NCI-H2107 treated with DMSO at 0.1 percent for 48 hours (cell line): Measurements from ENCODE around the gene ABCA7.
A peak's percentile ranks its signal among the peaks of the same experiment; 100 is the strongest.

Experiments used
- DNase-seq: peaks from one replicate; lab custom pipeline; 2025; ENCODE audit not compliant: unreplicated experiment; lab: John Stamatoyannopoulos, UW

ABCA7 gene

DNA sequence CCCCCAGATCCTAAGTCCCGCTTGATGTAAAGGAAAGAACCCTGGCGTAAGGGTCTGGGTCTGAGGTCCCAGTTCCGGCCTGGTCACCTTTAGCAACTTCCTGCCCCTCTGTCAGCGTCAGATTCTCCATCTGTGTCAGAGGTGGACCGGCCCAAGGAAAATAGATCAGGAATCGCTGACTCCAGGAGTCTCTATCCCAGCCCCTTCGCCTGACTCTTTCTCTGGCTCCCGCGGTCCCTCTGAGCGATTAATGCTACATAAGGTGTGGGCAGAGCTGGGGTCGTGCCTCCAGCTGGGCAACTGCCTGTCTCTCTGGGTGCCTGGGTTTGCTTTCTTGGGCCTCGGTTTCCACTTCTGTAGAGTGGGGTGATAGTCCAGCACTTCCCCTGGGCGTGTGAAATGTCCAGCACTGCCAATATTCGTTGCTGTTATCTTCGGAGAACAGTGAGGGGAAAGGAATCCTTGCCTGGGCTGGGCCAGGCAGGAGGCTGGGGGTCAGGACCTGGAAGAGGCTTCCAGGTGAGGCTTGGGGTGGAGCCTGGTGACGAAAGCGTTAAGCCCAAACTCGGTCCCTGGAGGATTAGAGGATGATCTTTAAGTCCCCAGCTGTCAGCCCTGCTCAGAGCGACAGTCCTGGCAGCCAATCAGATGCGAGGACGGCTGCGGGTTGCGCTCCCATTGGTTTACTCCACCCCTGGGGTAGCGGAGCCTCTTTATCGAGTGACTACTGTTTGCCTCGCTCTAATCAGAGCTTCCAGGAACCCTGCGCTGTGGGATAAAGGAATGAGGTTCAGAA is 767 bp downstream of the ABCA7 start:
- peak; percentile 77 for DNase-seq

DNA sequence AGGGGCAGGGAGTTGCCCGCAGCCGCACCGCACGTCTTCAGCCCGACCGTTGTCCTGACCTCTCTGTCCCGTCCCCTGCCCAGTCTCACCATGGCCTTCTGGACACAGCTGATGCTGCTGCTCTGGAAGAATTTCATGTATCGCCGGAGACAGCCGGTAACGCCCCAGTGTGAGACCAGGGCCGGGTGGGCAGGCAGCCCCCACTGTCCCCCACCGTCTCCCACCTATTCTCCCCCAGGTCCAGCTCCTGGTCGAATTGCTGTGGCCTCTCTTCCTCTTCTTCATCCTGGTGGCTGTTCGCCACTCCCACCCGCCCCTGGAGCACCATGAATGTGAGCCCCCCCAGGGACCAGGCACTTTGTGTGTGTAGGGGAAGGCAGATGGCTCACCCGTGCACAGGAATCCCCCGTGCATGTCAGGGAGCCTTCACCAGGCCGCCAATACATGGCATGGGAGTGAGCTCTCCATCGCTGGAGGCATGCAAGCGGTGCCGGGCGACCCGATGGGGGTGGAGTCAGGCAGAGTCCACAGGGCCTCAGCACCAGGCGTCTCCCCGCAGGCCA is 1.4 kb downstream of the ABCA7 start:
- DNase-seq, result no peak

DNA sequence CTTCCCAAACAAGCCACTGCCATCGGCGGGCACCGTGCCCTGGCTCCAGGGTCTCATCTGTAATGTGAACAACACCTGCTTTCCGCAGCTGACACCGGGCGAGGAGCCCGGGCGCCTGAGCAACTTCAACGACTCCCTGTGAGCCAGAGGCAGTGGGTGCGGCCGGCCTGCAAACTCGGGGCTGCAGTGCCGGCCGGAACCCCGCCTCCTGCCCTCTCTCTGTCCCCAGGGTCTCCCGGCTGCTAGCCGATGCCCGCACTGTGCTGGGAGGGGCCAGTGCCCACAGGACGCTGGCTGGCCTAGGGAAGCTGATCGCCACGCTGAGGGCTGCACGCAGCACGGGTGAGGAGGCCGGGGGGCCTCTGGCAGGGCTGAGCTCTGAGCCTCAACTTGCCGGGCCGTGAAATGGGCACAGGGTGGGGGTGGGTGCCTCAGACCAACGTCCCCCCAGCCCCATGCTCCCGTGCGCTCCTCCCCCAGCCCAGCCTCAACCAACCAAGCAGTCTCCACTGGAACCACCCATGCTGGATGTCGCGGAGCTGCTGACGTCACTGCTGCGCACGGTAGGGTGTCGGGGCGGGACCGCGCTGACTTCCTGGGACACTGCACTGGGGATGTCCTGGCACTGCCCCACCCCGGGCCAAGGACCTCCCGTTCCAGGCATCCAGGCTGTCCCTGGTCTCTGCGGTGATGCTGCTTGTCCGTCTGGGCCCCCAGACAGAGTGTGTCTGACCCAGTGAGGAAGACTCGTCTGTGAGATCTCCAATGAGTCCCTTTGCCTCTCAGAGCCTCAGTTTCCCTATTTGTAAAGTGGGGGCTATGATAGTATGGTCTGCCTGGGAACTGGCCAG is 2.2 kb downstream of the ABCA7 start:
- DNase-seq, result peak; percentile 19

DNA sequence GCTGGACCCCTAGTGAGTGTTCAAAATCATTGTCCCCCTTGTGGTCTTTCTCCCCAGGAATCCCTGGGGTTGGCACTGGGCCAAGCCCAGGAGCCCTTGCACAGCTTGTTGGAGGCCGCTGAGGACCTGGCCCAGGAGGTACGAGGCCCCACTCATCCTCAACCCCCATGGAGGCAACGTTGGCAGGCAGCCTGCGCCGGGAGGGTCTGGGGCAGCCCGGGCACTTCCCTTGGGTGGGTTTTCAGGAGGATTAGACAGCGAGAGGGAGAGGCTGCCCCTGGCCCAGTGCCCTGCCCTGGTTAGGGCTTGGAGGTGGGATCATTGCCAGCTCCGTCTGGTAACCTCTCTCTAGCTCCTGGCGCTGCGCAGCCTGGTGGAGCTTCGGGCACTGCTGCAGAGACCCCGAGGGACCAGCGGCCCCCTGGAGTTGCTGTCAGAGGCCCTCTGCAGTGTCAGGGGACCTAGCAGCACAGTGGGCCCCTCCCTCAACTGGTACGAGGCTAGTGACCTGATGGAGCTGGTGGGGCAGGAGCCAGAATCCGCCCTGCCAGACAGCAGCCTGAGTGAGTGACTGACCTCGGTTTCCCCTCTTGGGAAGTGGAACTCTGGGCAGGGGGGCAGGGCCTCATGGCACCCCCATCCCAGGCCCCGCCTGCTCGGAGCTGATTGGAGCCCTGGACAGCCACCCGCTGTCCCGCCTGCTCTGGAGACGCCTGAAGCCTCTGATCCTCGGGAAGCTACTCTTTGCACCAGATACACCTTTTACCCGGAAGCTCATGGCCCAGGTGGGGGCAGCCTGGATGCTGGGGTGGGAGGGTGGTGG is 3.0 kb downstream of the ABCA7 start:
- no peak for DNase-seq

DNA sequence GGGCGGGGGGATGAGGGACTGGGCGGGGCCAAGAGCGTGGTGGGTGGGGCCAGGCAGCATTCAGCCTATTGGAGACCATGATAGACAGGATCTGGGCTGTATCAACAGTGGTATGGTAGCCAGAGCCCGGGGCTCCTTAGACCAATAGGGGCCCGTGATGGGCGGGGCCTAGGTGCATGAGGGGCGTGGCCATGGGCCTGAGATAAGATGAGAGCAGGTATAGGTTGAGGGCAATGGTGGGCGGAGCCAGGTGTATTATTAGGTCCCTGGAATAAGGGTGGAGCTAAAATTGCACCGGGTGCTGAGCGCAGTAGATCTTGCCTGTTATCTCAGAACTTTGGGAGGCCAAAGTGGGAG is 5.3 kb downstream of the ABCA7 start:
- DNase-seq, result no peak

DNA sequence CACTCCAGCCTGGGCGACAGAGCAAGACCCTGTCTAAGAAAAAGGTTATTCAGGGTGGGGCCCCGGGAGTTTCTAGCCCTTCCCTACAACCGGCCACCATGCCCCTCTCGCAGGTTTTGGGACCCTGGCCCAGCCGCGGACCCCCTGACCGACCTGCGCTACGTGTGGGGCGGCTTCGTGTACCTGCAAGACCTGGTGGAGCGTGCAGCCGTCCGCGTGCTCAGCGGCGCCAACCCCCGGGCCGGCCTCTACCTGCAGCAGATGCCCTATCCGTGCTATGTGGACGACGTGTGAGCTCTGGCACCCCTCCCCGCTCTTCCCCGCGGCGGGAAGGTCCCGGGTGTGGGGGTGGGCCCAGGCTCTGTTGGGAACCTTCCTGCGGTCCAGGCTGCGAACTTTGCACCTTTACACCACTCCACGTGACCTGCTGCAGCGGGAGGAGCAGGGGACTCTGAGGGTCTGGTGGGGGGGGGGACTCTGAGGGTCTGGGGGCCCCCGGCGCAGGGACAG is 6.3 kb downstream of the ABCA7 start:
- DNase-seq, result no peak

DNA sequence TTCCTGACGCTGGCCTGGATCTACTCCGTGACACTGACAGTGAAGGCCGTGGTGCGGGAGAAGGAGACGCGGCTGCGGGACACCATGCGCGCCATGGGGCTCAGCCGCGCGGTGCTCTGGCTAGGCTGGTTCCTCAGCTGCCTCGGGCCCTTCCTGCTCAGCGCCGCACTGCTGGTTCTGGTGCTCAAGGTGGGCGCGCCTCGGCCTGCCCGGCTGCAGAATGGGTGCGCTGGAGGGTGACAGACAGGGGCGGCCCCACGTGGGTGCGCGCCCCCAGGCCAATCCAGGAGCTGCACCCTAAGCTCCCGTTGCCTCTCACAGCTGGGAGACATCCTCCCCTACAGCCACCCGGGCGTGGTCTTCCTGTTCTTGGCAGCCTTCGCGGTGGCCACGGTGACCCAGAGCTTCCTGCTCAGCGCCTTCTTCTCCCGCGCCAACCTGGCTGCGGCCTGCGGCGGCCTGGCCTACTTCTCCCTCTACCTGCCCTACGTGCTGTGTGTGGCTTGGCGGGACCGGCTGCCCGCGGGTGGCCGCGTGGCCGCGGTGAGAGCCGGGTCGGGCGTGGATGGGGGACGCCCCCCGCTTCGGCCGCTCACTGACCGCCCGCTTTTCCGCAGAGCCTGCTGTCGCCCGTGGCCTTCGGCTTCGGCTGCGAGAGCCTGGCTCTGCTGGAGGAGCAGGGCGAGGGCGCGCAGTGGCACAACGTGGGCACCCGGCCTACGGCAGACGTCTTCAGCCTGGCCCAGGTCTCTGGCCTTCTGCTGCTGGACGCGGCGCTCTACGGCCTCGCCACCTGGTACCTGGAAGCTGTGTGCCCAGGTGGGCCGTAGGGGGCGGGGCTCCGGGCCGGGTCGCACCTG is 7.2 kb downstream of the ABCA7 start:
- DNase-seq, result no peak

DNA sequence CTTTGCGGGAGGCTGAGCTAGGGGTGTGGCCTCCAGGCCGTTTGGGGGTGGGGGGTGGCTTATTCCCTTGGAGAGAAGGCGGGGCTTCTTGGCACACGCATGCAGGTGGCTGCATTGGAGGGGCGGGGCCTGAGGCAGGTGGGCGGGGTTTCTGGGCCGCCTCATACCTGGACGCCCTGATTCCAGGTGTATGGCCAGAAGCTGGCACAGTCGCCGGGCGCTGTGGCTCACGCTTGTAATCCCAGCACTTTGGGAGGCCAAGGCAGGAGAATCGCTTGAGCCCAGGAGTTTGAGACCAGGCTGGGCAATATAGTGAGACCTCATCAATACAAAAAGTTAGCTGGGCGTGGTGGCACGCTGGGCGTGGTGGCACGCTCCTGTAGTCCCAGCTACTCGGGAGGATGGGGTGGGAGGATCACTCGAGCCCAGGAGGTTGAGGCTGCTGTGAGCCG is 7.8 kb downstream of the ABCA7 start:
- no peak for DNase-seq

DNA sequence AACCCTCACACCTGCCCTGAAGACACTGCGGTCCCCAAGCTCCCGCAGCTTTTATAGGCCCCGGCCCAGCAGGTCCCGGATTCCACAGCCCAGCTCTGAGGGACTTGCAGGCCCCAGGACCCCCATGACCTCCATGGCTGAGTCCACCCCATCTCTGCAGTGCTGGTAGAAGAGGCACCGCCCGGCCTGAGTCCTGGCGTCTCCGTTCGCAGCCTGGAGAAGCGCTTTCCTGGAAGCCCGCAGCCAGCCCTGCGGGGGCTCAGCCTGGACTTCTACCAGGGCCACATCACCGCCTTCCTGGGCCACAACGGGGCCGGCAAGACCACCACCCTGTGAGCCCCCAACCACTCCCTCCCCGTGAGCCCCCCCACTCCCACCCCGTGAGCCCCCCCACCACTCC is 9.2 kb downstream of the ABCA7 start:
- no peak for DNase-seq

DNA sequence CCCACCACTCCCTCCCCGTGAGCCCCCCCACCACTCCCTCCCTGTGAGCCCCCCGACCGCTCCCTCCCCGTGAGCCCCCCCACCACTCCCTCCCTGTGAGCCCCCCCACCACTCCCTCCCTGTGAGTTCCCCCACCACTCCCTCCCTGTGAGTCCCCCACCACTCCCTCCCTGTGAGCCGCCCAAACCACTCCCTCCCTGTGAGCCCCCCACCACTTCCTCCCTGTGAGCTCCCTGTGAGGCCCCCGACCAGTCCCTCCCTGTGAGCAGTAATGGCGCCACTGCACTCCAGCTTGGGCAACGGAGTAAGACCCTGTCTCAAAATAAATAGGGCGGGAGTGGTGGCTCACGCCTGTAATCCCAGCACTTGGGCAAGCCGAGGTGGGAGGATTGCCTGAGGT is 9.9 kb downstream of the ABCA7 start:
- no peak for DNase-seq

DNA sequence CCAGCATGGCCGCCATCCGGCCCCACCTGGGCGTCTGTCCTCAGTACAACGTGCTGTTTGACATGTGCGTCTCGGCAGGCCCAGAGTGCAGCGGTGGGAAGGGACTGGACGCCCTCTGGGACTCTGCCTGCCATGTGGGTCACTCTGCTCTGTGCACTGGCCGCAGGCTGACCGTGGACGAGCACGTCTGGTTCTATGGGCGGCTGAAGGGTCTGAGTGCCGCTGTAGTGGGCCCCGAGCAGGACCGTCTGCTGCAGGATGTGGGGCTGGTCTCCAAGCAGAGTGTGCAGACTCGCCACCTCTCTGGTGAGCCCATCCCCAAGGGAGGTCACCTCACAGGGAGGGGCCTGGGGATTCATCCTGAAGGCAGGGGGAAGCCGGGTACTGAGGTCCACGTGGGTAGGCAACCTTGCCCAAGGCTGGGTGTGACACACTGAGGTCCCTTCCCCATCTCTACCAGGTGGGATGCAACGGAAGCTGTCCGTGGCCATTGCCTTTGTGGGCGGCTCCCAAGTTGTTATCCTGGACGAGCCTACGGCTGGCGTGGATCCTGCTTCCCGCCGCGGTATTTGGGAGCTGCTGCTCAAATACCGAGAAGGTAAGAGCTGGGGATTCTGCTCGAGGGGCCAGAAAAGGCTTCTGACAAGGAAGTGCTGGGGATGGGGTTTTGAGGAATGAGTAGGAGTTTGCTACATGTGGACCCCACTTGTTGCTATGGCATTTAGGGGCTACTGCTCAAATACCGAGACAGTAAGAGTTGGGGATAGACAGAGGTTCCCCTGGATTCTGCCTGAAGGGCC is 11.3 kb downstream of the ABCA7 start:
- DNase-seq, result no peak

DNA sequence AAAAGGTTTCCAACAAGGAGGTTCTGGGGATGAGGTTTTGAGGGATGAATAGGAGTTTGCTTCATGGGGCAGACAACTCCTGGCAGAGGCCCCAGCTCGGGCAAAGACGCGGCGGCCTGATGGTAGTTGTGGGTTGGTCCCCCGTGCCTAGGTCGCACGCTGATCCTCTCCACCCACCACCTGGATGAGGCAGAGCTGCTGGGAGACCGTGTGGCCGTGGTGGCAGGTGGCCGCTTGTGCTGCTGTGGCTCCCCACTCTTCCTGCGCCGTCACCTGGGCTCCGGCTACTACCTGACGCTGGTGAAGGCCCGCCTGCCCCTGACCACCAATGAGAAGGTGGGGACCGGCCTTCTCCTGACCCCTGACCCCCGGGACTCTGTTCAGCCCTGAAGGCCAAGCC is 11.9 kb downstream of the ABCA7 start:
- DNase-seq, result no peak

DNA sequence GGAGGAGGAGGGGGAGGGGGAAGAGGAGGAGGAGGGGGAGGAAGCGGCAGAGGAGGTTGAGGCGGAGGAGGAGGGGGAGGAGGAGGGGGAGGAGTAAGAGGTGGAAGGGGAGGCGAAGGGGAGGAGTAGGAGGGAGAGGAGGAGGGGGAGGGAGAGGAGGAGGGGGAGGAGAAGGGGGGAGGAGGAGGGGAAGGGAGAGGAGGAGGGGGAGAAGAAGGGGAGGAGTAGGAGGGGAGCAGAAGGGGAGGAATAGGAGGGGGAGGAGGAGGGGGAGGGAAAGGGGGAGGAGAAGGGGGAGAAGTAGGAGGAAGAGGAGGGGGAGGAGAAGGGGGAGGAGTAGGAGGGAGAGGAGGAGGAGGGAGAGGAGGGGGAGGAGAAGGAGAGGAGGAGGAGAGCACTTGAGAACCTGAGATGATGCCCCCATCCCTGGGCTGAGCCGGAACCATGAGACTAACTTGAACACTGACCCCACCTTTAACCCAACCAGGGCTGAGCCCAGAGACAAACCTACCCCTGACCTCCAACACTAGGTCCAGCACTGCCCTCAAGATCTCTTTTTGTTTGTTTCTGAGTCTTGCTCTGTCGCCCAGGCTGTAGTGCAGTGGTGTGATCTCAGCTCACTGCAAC is 12.6 kb downstream of the ABCA7 start:
- no peak for DNase-seq

DNA sequence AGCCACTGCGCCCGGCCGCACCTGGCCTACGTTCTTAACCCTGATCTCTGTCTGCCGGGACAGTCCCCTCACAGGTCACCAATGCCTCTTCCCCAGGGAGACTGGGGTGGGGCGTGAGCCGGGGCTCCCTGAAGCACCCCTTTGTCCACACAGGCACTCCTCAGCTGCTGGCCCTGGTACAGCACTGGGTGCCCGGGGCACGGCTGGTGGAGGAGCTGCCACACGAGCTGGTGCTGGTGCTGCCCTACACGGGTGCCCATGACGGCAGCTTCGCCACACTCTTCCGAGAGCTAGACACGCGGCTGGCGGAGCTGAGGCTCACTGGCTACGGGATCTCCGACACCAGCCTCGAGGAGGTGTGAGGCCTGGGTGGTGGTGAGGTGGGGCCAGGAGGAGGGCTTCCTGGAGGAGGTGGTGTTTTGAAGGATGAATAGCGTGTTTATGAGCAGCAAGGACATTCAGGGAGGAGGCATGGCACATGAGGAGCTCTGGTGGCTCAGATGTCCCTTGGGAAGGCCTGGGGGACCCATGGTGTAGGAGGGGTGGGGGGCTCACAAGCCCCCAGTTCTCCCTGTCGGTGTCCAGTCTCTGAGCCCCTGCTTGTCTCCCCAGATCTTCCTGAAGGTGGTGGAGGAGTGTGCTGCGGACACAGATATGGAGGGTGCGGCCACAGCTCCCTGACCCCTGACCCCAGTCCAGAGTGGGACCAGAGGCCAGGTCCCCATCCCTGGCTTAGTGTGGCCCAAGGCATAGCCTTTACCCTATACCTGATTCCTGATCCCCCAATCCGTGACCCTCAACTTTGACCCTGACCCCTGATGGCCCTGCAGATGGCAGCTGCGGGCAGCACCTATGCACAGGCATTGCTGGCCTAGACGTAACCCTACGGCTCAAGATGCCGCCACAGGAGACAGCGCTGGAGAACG is 13.5 kb downstream of the ABCA7 start:
- no peak for DNase-seq

DNA sequence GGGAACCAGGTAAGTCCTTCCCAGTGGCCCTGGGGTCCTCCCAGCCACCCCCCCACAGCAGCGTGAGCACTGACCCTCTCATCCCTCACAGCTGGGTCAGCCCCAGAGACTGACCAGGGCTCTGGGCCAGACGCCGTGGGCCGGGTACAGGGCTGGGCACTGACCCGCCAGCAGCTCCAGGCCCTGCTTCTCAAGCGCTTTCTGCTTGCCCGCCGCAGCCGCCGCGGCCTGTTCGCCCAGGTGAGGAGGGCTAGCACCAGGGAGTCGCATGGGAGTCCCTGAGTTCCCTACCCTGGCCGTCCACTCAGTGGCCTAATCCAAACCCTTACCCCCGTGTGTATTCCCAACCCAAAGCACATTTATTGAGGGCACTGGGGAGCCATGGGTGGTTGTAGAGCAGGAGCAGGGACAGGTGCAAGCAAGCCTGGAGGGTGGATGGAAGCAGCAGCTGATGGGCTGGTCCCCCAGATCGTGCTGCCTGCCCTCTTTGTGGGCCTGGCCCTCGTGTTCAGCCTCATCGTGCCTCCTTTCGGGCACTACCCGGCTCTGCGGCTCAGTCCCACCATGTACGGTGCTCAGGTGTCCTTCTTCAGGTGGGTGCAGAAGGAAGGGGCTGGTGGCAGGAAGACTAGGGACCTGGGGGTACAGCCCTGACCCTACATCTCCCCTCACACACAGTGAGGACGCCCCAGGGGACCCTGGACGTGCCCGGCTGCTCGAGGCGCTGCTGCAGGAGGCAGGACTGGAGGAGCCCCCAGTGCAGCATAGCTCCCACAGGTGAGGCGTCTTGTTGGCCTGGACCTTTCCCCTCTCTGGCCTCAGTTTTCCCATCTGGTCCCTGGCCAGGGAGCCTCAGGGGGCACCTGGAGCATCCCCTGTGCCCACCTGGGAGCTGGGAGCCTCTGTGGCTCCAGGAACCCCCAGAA is 14.5 kb downstream of the ABCA7 start:
- no peak for DNase-seq

DNA sequence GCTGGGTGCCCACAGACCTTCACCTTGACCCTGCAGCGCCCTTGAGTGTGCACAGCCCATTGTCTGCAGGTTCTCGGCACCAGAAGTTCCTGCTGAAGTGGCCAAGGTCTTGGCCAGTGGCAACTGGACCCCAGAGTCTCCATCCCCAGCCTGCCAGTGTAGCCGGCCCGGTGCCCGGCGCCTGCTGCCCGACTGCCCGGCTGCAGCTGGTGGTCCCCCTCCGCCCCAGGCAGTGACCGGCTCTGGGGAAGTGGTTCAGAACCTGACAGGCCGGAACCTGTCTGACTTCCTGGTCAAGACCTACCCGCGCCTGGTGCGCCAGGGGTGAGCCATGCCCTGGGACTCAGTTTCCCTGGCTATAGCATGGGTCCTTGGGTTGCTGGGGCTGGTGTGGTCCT is 15.1 kb downstream of the ABCA7 start:
- DNase-seq, result no peak
